MCF 10A (cell line): ENCODE results near the gene POLN. TPM values are rescaled to one million over a fixed set of nuclear protein-coding genes. Genes with fewer than 3 reads are reported as not detected.
A peak's percentile ranks its signal among the peaks of the same experiment; 100 is the strongest.

Experiments
- BruUV-seq: library from RNA; stranded (reverse); fragments of 400-500 nt; replicated peaks from 2 replicates; lab custom pipeline; 2021; lab: Mats Ljungman, UMichigan
- CTCF ChIA-PET: fragments of 300-600 bp; sonication (Branson Sonifier 250); formaldehyde crosslinking; extraction: SDS; loops from one replicate; lab custom pipeline; 2021; ENCODE audit warnings: antibody characterized with exemption, inconsistent platforms; lab: Yijun Ruan, JAX
- POLR2A ChIA-PET: fragments of 300-600, 350-650 bp; sonication (Branson Sonifier 250); formaldehyde crosslinking; extraction: SDS; loops from one replicate; lab custom pipeline; 2020; ENCODE audit warnings: antibody characterized with exemption, inconsistent platforms; lab: Yijun Ruan, JAX
- DNase-seq: peaks from one replicate; pipeline ENCODE4 v3.0.0-alpha.2; 2018; ENCODE audit not compliant: unreplicated experiment
- H3K27ac Mint-ChIP-seq: one replicate; pipeline ENCODE4 v1.8.0; 2022; ENCODE audit warnings: mild to moderate bottlenecking, low read depth, mixed read lengths; ENCODE audit not compliant: unreplicated experiment
- H3K27me3 Mint-ChIP-seq: one replicate; pipeline ENCODE4 v1.8.0; 2022; ENCODE audit warnings: mixed read lengths; ENCODE audit not compliant: insufficient read depth, unreplicated experiment
- H3K36me3 Mint-ChIP-seq: one replicate; pipeline ENCODE4 v1.8.0; 2022; ENCODE audit warnings: mild to moderate bottlenecking, moderate library complexity, mixed read lengths; ENCODE audit not compliant: insufficient read depth, unreplicated experiment
- H3K4me1 Mint-ChIP-seq: one replicate; pipeline ENCODE4 v1.8.0; 2022; ENCODE audit warnings: mixed read lengths; ENCODE audit not compliant: insufficient read depth, unreplicated experiment
- H3K4me3 Mint-ChIP-seq: one replicate; pipeline ENCODE4 v1.8.0; 2022; ENCODE audit warnings: mild to moderate bottlenecking, moderate library complexity, mixed read lengths; ENCODE audit not compliant: unreplicated experiment
- H3K9me3 Mint-ChIP-seq: one replicate; pipeline ENCODE4 v1.8.0; 2022; ENCODE audit warnings: mixed read lengths; ENCODE audit not compliant: unreplicated experiment
- CTCF ChIP-seq: fragments of 200-600 bp; IDR thresholded peaks from one replicate; pipeline ENCODE4 v1.8.0; 2022; ENCODE audit warnings: antibody characterized with exemption, mild to moderate bottlenecking; ENCODE audit not compliant: unreplicated experiment
- intact Hi-C: fragments of 100-400 bp; cut with micrococcal nuclease; formaldehyde crosslinking; loops from 2 replicates; pipeline ENCODE4 v1.14.1; 2022
- total RNA-seq: library from RNA; stranded (reverse); gene quantifications from 2 replicates; pipeline ENCODE4 v1.2.3, GENCODE V29; 2022

Gene POLN
- total RNA-seq, 1 experiment from 2014 or later: 3.1 TPM

- ChIA-PET POLR2A (interaction anchor here (0.5 to 4.5 kb wide), 27 partner anchors 12 to 673 kb away, joined by 3 to 54 read pairs (median 3); partner anchors contain the start of genes CFAP99, HAUS3, POLN and RNF4), CTCF (interaction anchor here (0.6 to 0.7 kb wide), 2 partner anchors 35 to 351 kb away, joined by 3 read pairs; no protein-coding TSS in a partner anchor)
- TF ChIP-seq CTCF: no peak
- DNase-seq: peak; percentile 99
- peak overlapping the region; percentile 77 for H3K27ac Mint-ChIP-seq
- H3K4me3 Mint-ChIP-seq: peak overlapping the region; percentile 73
- H3K36me3 Mint-ChIP-seq: no peaks in the 10 kb centered on the region
- peaks cover 8% of the 10 kb centered on the region for H3K4me1 Mint-ChIP-seq
- no TSS peak for BruUV-seq
- H3K9me3 Mint-ChIP-seq: no peaks in the 10 kb centered on the region
- intact Hi-C loops: loop anchor here (5.0 to 10.0 kb wide), 2 partner anchors 72 to 150 kb away; no protein-coding TSS in a partner anchor
- no peaks in the 10 kb centered on the region for H3K27me3 Mint-ChIP-seq
Measured at GRCh38 chr4:2262145-2262943, 20.4 kb upstream of the POLN start.

GRCh38 chr4:2261853-2262144, 19.9 kb upstream of the POLN start, which contains the start of gene MXD4:
TSS of gene MXD4 (minus strand) at chr4:2262109. CDS start at chr4:2261980, 129 bp downstream.
- POLR2A ChIA-PET: interaction anchor here (0.5 to 4.5 kb wide), 23 partner anchors 11 to 674 kb away, joined by 3 to 54 read pairs (median 4); partner anchors contain the start of genes CFAP99, HAUS3, POLN and RNF4
- CTCF ChIA-PET: no interaction called here
- no peak for DNase-seq
- Mint-ChIP-seq H3K27me3 (no peaks in the 10 kb centered on the region), H3K27ac (peak within 1 kb of the TSS; percentile 77), H3K4me3 (peak within 1 kb of the TSS; percentile 73), H3K36me3 (no peaks in the 10 kb centered on the region), H3K4me1 (peaks cover 13% of the 10 kb centered on the region), H3K9me3 (no peaks in the 10 kb centered on the region)
- no TSS peak for BruUV-seq
- no peak for TF ChIP-seq CTCF
- intact Hi-C loops: loop anchor here (5.0 to 10.0 kb wide), 2 partner anchors 73 to 151 kb away; no protein-coding TSS in a partner anchor

- TF ChIP-seq CTCF: no peak
- H3K27me3 Mint-ChIP-seq: no peaks in the 10 kb centered on the region
- H3K4me1 Mint-ChIP-seq: peaks cover 16% of the 10 kb centered on the region
- no peaks in the 10 kb centered on the region for H3K36me3 Mint-ChIP-seq
- BruUV-seq: TSS peak; percentile 69
- H3K9me3 Mint-ChIP-seq: no peaks in the 10 kb centered on the region
- CTCF ChIA-PET: no interaction called here
- POLR2A ChIA-PET: interaction anchor here (0.7 to 4.5 kb wide), 5 partner anchors 21 to 549 kb away, joined by 3 to 54 read pairs (median 6); partner anchors contain the start of genes HAUS3, POLN, RNF4 and SLBP
- intact Hi-C loops: loop anchor here (5.0 to 10.0 kb wide), 2 partner anchors 74 to 151 kb away; no protein-coding TSS in a partner anchor
- H3K27ac Mint-ChIP-seq: peak overlapping the region; percentile 77
- DNase-seq: peak; percentile 38
- H3K4me3 Mint-ChIP-seq: peak overlapping the region; percentile 73
Measured at GRCh38 chr4:2261110-2261852, 19.4 kb upstream of the POLN start.
